HepG2 (cell line): ENCODE results near the gene NOXO1. TPM values are rescaled to one million over a fixed set of nuclear protein-coding genes. Genes with fewer than 3 reads are reported as not detected.

Source experiments
- CCDC6 ChIP-seq: sonication (generic); formaldehyde crosslinking; IDR thresholded peaks from 2 replicates; pipeline ENCODE4 v1.8.1; 2022; ENCODE audit warnings: mild to moderate bottlenecking, missing genetic modification reagents, moderate library complexity
- CENPBD1 ChIP-seq: sonication (generic); formaldehyde crosslinking; IDR thresholded peaks from 2 replicates; pipeline ENCODE4 v1.8.0; 2022; ENCODE audit warnings: missing genetic modification reagents, low read depth, mild to moderate bottlenecking, borderline replicate concordance
- GTF3A ChIP-seq: sonication (generic); formaldehyde crosslinking; conservative IDR thresholded peaks from 2 replicates; pipeline ENCODE4 v1.4.0; 2020; ENCODE audit warnings: mild to moderate bottlenecking, missing genetic modification reagents
- HNRNPLL ChIP-seq: fragments of 200-400 bp; formaldehyde crosslinking; IDR thresholded peaks from 2 replicates; pipeline ENCODE4 v1.6.1; 2017; ENCODE audit warnings: mild to moderate bottlenecking, low read depth, low read length; ENCODE audit not compliant: poor library complexity, severe bottlenecking
- KLF9 ChIP-seq: IDR thresholded peaks from 2 replicates; pipeline ENCODE4 v1.6.1; 2016; ENCODE audit warnings: low read depth
- MATR3 ChIP-seq: sonication (generic); formaldehyde crosslinking; IDR thresholded peaks from 2 replicates; pipeline ENCODE4 v1.4.0; 2020; ENCODE audit warnings: missing genetic modification reagents
- MYNN ChIP-seq: sonication (generic); formaldehyde crosslinking; IDR thresholded peaks from 2 replicates; pipeline ENCODE4 v1.4.0; 2020; ENCODE audit warnings: mild to moderate bottlenecking, low read depth, missing genetic modification reagents
- NFATC3 ChIP-seq: sonication (generic); formaldehyde crosslinking; IDR thresholded peaks from 2 replicates; pipeline ENCODE4 v1.5.1; 2020; ENCODE audit warnings: mild to moderate bottlenecking, missing genetic modification reagents
- NR0B2 ChIP-seq: sonication (generic); formaldehyde crosslinking; IDR thresholded peaks from 2 replicates; pipeline ENCODE4 v1.4.0; 2020; ENCODE audit warnings: mild to moderate bottlenecking, missing genetic modification reagents
- NRL ChIP-seq: sonication (generic); formaldehyde crosslinking; IDR thresholded peaks from 2 replicates; pipeline ENCODE4 v1.5.0; 2020; ENCODE audit warnings: missing genetic modification reagents, mild to moderate bottlenecking, moderate library complexity, borderline replicate concordance
- SMAD3 ChIP-seq: sonication (generic); formaldehyde crosslinking; IDR thresholded peaks from 2 replicates; pipeline ENCODE4 v1.4.0; 2020; ENCODE audit warnings: missing genetic modification reagents
- SOX6 ChIP-seq, 2 experiments: fragments of 450-650 bp in 1 of 2; sonication (generic) in 1 of 2; formaldehyde crosslinking in 1 of 2; IDR thresholded peaks; 2 replicates each; pipeline versions ENCODE4 v1.4.0 to v1.6.1; 2017 to 2020; ENCODE audit warnings: antibody characterized with exemption in 1 of 2, mild to moderate bottlenecking in 1 of 2, missing genetic modification reagents in 1 of 2
- SP1 ChIP-seq, 2 experiments: fragments of 450-650 bp in 1 of 2; sonication (generic) in 1 of 2; formaldehyde crosslinking in 1 of 2; IDR thresholded peaks; 2 replicates each; pipeline versions ENCODE4 v1.4.0 to v1.6.1; 2016 to 2020; ENCODE audit warnings: missing genetic modification reagents in 1 of 2
- SP4 ChIP-seq: sonication (generic); formaldehyde crosslinking; IDR thresholded peaks from 2 replicates; pipeline ENCODE4 v1.8.1; 2023; ENCODE audit warnings: mild to moderate bottlenecking, missing genetic modification reagents
- ZNF234 ChIP-seq: sonication (generic); formaldehyde crosslinking; conservative IDR thresholded peaks from 2 replicates; pipeline ENCODE4 v1.5.1; 2020; ENCODE audit warnings: mild to moderate bottlenecking, missing genetic modification reagents
- ZNF468 ChIP-seq: sonication (generic); formaldehyde crosslinking; IDR thresholded peaks from 2 replicates; pipeline ENCODE4 v1.8.0; 2022; ENCODE audit warnings: mild to moderate bottlenecking, moderate library complexity, missing genetic modification reagents
- ZNF605 ChIP-seq: sonication (generic); formaldehyde crosslinking; IDR thresholded peaks from 2 replicates; pipeline ENCODE4 v1.8.0; 2022; ENCODE audit warnings: mild to moderate bottlenecking, missing genetic modification reagents
- ZNF770 ChIP-seq: sonication (generic); formaldehyde crosslinking; IDR thresholded peaks from 2 replicates; pipeline ENCODE4 v1.5.0; 2020; ENCODE audit warnings: mild to moderate bottlenecking, missing genetic modification reagents
- ZUFSP ChIP-seq: sonication (generic); formaldehyde crosslinking; IDR thresholded peaks from 2 replicates; pipeline ENCODE4 v1.9.0; 2021; ENCODE audit warnings: missing genetic modification reagents, mild to moderate bottlenecking, borderline replicate concordance
- ZZZ3 ChIP-seq: sonication (generic); formaldehyde crosslinking; IDR thresholded peaks from 2 replicates; pipeline ENCODE4 v1.4.0; 2020; ENCODE audit warnings: missing genetic modification reagents, mild to moderate bottlenecking, borderline replicate concordance
- polyA plus RNA-seq, 8 experiments: library from polyadenylated mRNA; depleted of rRNA in 3 of 8; stranded (reverse) in 7 of 8; unstranded in 1 of 8; fragments of >200 nt; fragmentation: Illumina TruSeq in 4 of 8; extraction: Trizol in 4 of 8; gene quantifications; 2 replicates each; pipeline versions ENCODE4 v1.2.1 to v1.2.3, GENCODE V29; 2011 to 2016; ENCODE audit warnings: low read depth in 4 of 8, missing spikeins in 1 of 8, mixed read lengths in 1 of 8; ENCODE audit not compliant: insufficient read depth in 1 of 8
- total RNA-seq, 5 experiments: library from RNA; depleted of rRNA; stranded (reverse); fragments of >200 nt; fragmentation: Illumina TruSeq; extraction: Trizol; gene quantifications; 2 replicates each; pipeline ENCODE4 v1.2.3, GENCODE V29; 2016; ENCODE audit warnings: low read depth in 1 of 5
- TF ChIP-seq, protein P1 (sequence below): sonication (generic); formaldehyde crosslinking; IDR thresholded peaks from 2 replicates; pipeline ENCODE4 v1.8.0; 2022; ENCODE audit warnings: mild to moderate bottlenecking, missing genetic modification reagents, borderline replicate concordance

NOXO1 gene
- total and polyA plus RNA-seq, 2 of the 13 experiments (the other 11 are each of a cell fraction or from before 2014, with no cell fraction given): 0.69 to 1.4 TPM

GRCh38 chr16:1964506-1965395 lies 16.5 kb downstream of the NOXO1 start, which contains the start of gene RPS2 (continued):
- TF ChIP-seq MATR3 (CRISPR knock-in tag) (no peak), CENPBD1 (CRISPR knock-in tag) (peak; percentile 79; the same call in 1 of the 2 replicates), HNRNPLL (peak; percentile 61), GTF3A (CRISPR knock-in tag) (no peak), SP4 (CRISPR knock-in tag) (peak; percentile 77; the same call in 1 of the 2 replicates), ZNF605 (CRISPR knock-in tag) (peak; percentile 23; the same call in 1 of the 2 replicates), ZNF234 (CRISPR knock-in tag) (0 out of 2 replicates have a peak, but pooled peaks have one; percentile 37), ZNF468 (CRISPR knock-in tag) (0 out of 2 replicates have a peak, but pooled peaks have one; percentile 35), SP1 (IDR thresholded peaks at IDR 0.05) (no peak), SP1 (CRISPR knock-in tag; IDR thresholded peaks at IDR 0.05) (peak; percentile 87), ZZZ3 (CRISPR knock-in tag) (peak; percentile 90; the same call in 1 of the 2 replicates), ZNF770 (no peak; the same call in 1 of the 2 replicates), NFATC3 (CRISPR knock-in tag) (no peak), NRL (CRISPR knock-in tag) (peak; percentile 20; the same call in 1 of the 2 replicates), ZUFSP (CRISPR knock-in tag) (no peak), KLF9 (no peak), CCDC6 (0 out of 2 replicates have a peak, but pooled peaks have one; percentile 39), SOX6 (IDR thresholded peaks at IDR 0.05) (no peak), SOX6 (CRISPR knock-in tag; IDR thresholded peaks at IDR 0.05) (peak; percentile 17; the same call in 1 of the 2 replicates), MYNN (CRISPR knock-in tag) (peak; percentile 85; the same call in 1 of the 2 replicates), NR0B2 (CRISPR knock-in tag) (no peak), SMAD3 (CRISPR knock-in tag) (peak; percentile 62; the same call in 1 of the 2 replicates)
- TF ChIP-seq, protein P1, sequence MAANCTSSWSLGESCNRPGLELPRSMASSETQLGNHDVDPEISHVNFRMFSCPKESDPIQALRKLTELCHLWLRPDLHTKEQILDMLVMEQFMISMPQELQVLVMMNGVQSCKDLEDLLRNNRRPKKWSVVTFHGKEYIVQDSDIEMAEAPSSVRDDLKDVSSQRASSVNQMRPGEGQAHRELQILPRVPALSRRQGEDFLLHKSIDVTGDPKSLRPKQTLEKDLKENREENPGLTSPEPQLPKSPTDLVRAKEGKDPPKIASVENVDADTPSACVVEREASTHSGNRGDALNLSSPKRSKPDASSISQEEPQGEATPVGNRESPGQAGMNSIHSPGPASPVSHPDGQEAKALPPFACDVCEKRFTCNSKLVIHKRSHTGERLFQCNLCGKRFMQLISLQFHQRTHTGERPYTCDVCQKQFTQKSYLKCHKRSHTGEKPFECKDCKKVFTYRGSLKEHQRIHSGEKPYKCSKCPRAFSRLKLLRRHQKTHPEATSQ (CRISPR knock-in tag): 0 out of 2 replicates have a peak, but pooled peaks have one; percentile 14
